ENCODE data around the gene GNG14. TPM values are rescaled to one million over a fixed set of nuclear protein-coding genes. Genes with fewer than 3 reads are reported as not detected.
"Not testable (repeated sequence)": the region's sequence is repeated elsewhere in the genome, so short reads cannot be mapped to it uniquely, and the experiment has no call there.

Gene GNG14
- total RNA-seq, 1 donor from 2014 or later: not detected

DNA sequence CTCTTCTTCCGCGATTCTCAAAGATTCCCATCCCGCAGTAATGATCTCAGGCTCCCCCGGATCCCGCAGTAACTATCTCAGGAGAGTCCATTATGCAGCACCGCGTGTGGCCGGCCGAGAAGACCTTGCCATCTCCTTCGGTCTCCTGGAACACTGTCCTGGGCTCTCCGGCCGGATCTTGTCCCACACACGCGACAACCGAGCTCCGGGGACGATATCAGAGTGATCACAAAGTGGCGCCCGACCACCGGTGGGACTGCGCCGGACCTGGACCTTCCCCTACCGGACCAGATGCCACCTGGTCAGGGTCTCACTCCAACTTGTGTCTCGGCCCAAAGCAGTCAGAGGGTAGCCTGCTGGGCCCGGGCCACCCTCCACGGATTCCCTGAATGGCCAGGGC lies 45.3 kb upstream of the GNG14 start:
- Mint-ChIP-seq H3K4me1 (ENCODE audit: low read depth, unreplicated experiment) (no peaks in the 10 kb centered on the region), H3K36me3 (ENCODE audit: unreplicated experiment) (no peaks in the 10 kb centered on the region), H3K9me3 (ENCODE audit: unreplicated experiment) (peaks cover 2% of the 10 kb centered on the region), H3K27me3 (ENCODE audit: unreplicated experiment) (peaks cover 9% of the 10 kb centered on the region), H3K27ac (ENCODE audit: unreplicated experiment) (no peak overlapping the region), H3K4me3 (ENCODE audit: unreplicated experiment) (no peak overlapping the region)
- no peak for DNase-seq
- no peak for TF ChIP-seq CTCF (IDR thresholded peaks at IDR 0.05; ENCODE audit: partially characterized antibody, unreplicated experiment)

GRCh38 chr19:12643716-12644115 lies 44.1 kb upstream of the GNG14 start:
- H3K36me3 Mint-ChIP-seq (ENCODE audit: unreplicated experiment); H3K4me1 Mint-ChIP-seq (ENCODE audit: low read depth, unreplicated experiment); H3K27me3 Mint-ChIP-seq (ENCODE audit: unreplicated experiment); H3K4me3 Mint-ChIP-seq (ENCODE audit: unreplicated experiment); H3K9me3 Mint-ChIP-seq (ENCODE audit: unreplicated experiment); DNase-seq; H3K27ac Mint-ChIP-seq (ENCODE audit: unreplicated experiment): not testable (repeated sequence)

- Mint-ChIP-seq H3K4me3 (ENCODE audit: unreplicated experiment) (no peak overlapping the region), H3K27ac (ENCODE audit: unreplicated experiment) (no peak overlapping the region), H3K9me3 (ENCODE audit: unreplicated experiment) (peaks cover 1% of the 10 kb centered on the region)
These were observed 41.2 kb upstream of the GNG14 start for GRCh38 chr19:12646551-12646950.

GRCh38 chr19:12647047-12647446 lies 40.8 kb upstream of the GNG14 start:
- no peak for DNase-seq
- Mint-ChIP-seq H3K27me3 (ENCODE audit: unreplicated experiment) (peaks cover 4% of the 10 kb centered on the region), H3K27ac (ENCODE audit: unreplicated experiment) (no peak overlapping the region), H3K4me1 (ENCODE audit: low read depth, unreplicated experiment) (no peaks in the 10 kb centered on the region), H3K36me3 (ENCODE audit: unreplicated experiment) (peaks cover 4% of the 10 kb centered on the region), H3K9me3 (ENCODE audit: unreplicated experiment) (peaks cover 1% of the 10 kb centered on the region), H3K4me3 (ENCODE audit: unreplicated experiment) (no peak overlapping the region)
- TF ChIP-seq CTCF (IDR thresholded peaks at IDR 0.05; ENCODE audit: partially characterized antibody, unreplicated experiment): no peak

More at GRCh38 chr19:12646551-12646950, 41.2 kb upstream of the GNG14 start:
- DNase-seq: no peak
- Mint-ChIP-seq H3K36me3 (ENCODE audit: unreplicated experiment) (peaks cover 4% of the 10 kb centered on the region), H3K4me1 (ENCODE audit: low read depth, unreplicated experiment) (no peaks in the 10 kb centered on the region), H3K27me3 (ENCODE audit: unreplicated experiment) (peaks cover 4% of the 10 kb centered on the region)
- TF ChIP-seq CTCF (IDR thresholded peaks at IDR 0.05; ENCODE audit: partially characterized antibody, unreplicated experiment): no peak

DNA sequence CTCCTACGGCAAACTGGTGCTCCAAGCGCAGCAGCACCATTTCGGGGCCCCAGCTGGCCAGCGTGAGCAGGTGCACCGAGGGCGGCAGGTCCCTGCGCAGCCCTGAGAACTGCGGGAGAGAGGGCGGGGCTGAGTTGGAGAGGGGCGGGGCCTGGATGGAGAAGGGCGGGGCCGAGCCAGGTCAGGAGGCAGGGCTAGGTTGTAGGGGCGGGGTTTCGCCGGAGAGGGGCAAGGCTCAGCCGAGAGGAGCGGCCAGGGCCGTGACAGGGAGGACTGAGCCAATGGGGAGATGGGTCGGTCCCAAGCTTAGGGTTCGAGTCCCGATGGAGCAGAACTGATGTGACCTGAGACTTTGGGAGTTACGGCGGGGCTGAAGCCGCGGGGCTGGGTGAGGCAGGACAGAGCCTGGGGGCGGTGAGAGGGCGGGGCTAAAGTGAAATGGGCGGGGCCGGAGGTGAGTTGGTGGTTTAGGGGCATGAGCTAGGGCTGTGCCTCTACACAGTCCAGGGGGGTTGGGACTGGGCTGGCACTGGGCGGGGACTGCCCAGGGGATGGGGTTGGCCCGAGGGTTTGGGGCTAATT lies 40.2 kb upstream of the GNG14 start:
- Mint-ChIP-seq H3K27me3 (ENCODE audit: unreplicated experiment) (peaks cover 4% of the 10 kb centered on the region), H3K4me1 (ENCODE audit: low read depth, unreplicated experiment) (no peaks in the 10 kb centered on the region), H3K9me3 (ENCODE audit: unreplicated experiment) (peaks cover 1% of the 10 kb centered on the region), H3K27ac (ENCODE audit: unreplicated experiment) (no peak overlapping the region), H3K4me3 (ENCODE audit: unreplicated experiment) (no peak overlapping the region), H3K36me3 (ENCODE audit: unreplicated experiment) (peaks cover 4% of the 10 kb centered on the region)
- peak; percentile 41 for DNase-seq
- no peak for TF ChIP-seq CTCF (IDR thresholded peaks at IDR 0.05; ENCODE audit: partially characterized antibody, unreplicated experiment)
